ENCODE measurements around the gene COL24A1. TPM values are rescaled to one million over a fixed set of nuclear protein-coding genes. Genes with fewer than 3 reads are reported as not detected.

COL24A1 gene
- total and polyA plus RNA-seq, 2 of the 8 experiments (the other 6 are each of a cell fraction or from before 2014, with no cell fraction given) = 0.23 to 1.1 TPM

- no peak for TF ChIP-seq EGR1 (IDR thresholded peaks at IDR 0.05; ENCODE audit: borderline replicate concordance, low read depth, low read length)
- no peak for TF ChIP-seq NRF1 (IDR thresholded peaks at IDR 0.05; ENCODE audit: low read depth, low read length)
- no peak for TF ChIP-seq TAF1 (IDR thresholded peaks at IDR 0.05; ENCODE audit: low read depth, low read length)
- TF ChIP-seq SIX5 (IDR thresholded peaks at IDR 0.05; ENCODE audit: low read depth, low read length) = no peak
- no peak for TF ChIP-seq SRF (IDR thresholded peaks at IDR 0.05; ENCODE audit: low read depth, low read length)
- TF ChIP-seq RAD21 (IDR thresholded peaks at IDR 0.05 in 1 of 2, conservative IDR thresholded peaks at IDR 0.05 in 1 of 2; ENCODE audit: low read depth in 2 of 2, low read length in 2 of 2) = no peak
Measured at GRCh38 chr1:85984636-85985035, 171.9 kb downstream of the COL24A1 start (continued).

All from H1 (cell line).